Skin of body (tissue), 2 donors: ENCODE data around the gene BUD31. TPM values are rescaled to one million over a fixed set of nuclear protein-coding genes. Genes with fewer than 3 reads are reported as not detected.
"Not testable (repeated sequence)": the region's sequence is repeated elsewhere in the genome, so short reads cannot be mapped to it uniquely, and the experiment has no call there.

Experiments
- DNase-seq: peaks from one replicate; lab custom pipeline; 2025; lab: John Stamatoyannopoulos, UW
- total RNA-seq: library from RNA; depleted of rRNA; stranded (reverse); fragments of >200 nt; gene quantifications from one replicate; pipeline ENCODE4 v1.2.3, GENCODE V29; 2014

The BUD31 gene
- total RNA-seq, 1 donor from 2014 or later = 55.2 TPM

GRCh38 chr7:99380032-99380822 lies 28.5 kb upstream of the BUD31 start:
- DNase-seq = no peak

- DNase-seq = no peak
Measured at GRCh38 chr7:99380823-99381663, 27.7 kb upstream of the BUD31 start.

GRCh38 chr7:99381664-99382075 lies 27.1 kb upstream of the BUD31 start:
- DNase-seq = no peak

- DNase-seq = no peak
Measured at GRCh38 chr7:99383203-99383602, 25.6 kb upstream of the BUD31 start.

- DNase-seq = no peak
Measured at GRCh38 chr7:99383791-99384370, 24.9 kb upstream of the BUD31 start.

- DNase-seq = no peak
Measured at GRCh38 chr7:99384523-99384922, 24.2 kb upstream of the BUD31 start.

- DNase-seq = no peak
Measured at GRCh38 chr7:99385564-99385963, 23.2 kb upstream of the BUD31 start.

GRCh38 chr7:99386584-99387238 lies 22.1 kb upstream of the BUD31 start:
- DNase-seq = no peak

GRCh38 chr7:99387239-99387635 lies 21.5 kb upstream of the BUD31 start:
- DNase-seq = not testable (repeated sequence)

GRCh38 chr7:99387912-99388311 lies 20.9 kb upstream of the BUD31 start:
- DNase-seq = no peak

- DNase-seq = no peak
Measured at GRCh38 chr7:99389772-99390171, 19.0 kb upstream of the BUD31 start.

GRCh38 chr7:99390941-99391602 lies 17.7 kb upstream of the BUD31 start:
- no peak for DNase-seq

- DNase-seq = no peak
Measured at GRCh38 chr7:99392046-99392445, 16.7 kb upstream of the BUD31 start.

- DNase-seq = no peak
Measured at GRCh38 chr7:99392659-99393354, 16.0 kb upstream of the BUD31 start.

GRCh38 chr7:99393355-99394187 lies 15.2 kb upstream of the BUD31 start:
- DNase-seq = no peak

GRCh38 chr7:99394188-99394502 lies 14.6 kb upstream of the BUD31 start:
- DNase-seq = no peak

- no peak for DNase-seq
Measured at GRCh38 chr7:99395616-99396327, 13.0 kb upstream of the BUD31 start.

GRCh38 chr7:99396418-99397296 lies 12.1 kb upstream of the BUD31 start:
- no peak for DNase-seq
